Measurements from ENCODE around the gene HNRNPAB.
"Not testable (repeated sequence)": the region's sequence is repeated elsewhere in the genome, so short reads cannot be mapped to it uniquely, and the experiment has no call there.

Gene HNRNPAB

GRCh38 chr5:178212241-178213002 lies 8.1 kb downstream of the HNRNPAB start:
- no peak for DNase-seq (ENCODE audit: low read depth)

- DNase-seq (ENCODE audit: low read depth) = no peak
Observed at GRCh38 chr5:178213003-178213461, 8.7 kb downstream of the HNRNPAB start.

GRCh38 chr5:178213748-178214151 lies 9.4 kb downstream of the HNRNPAB start:
- no peak for DNase-seq (ENCODE audit: low read depth)

GRCh38 chr5:178214160-178214803 lies 9.9 kb downstream of the HNRNPAB start:
- DNase-seq (ENCODE audit: low read depth) = no peak

GRCh38 chr5:178215280-178216002 lies 11.1 kb downstream of the HNRNPAB start:
- no peak for DNase-seq (ENCODE audit: low read depth)

GRCh38 chr5:178216088-178216534 lies 11.8 kb downstream of the HNRNPAB start:
- no peak for DNase-seq (ENCODE audit: low read depth)

- DNase-seq (ENCODE audit: low read depth) = no peak
Observed at GRCh38 chr5:178216779-178217178, 12.4 kb downstream of the HNRNPAB start.

GRCh38 chr5:178218237-178218776 lies 14.0 kb downstream of the HNRNPAB start:
- DNase-seq (ENCODE audit: low read depth) = no peak

GRCh38 chr5:178218827-178219226 lies 14.5 kb downstream of the HNRNPAB start:
- no peak for DNase-seq (ENCODE audit: low read depth)

- DNase-seq (ENCODE audit: low read depth) = no peak
Observed at GRCh38 chr5:178221282-178221681, 16.9 kb downstream of the HNRNPAB start.

- no peak for DNase-seq (ENCODE audit: low read depth)
Observed at GRCh38 chr5:178221853-178222252, 17.5 kb downstream of the HNRNPAB start.

- DNase-seq (ENCODE audit: low read depth) = no peak
Observed at GRCh38 chr5:178222292-178222691, 18.0 kb downstream of the HNRNPAB start.

GRCh38 chr5:178223196-178223773 lies 19.0 kb downstream of the HNRNPAB start:
- DNase-seq (ENCODE audit: low read depth) = no peak

- no peak for DNase-seq (ENCODE audit: low read depth)
Observed at GRCh38 chr5:178223828-178224335, 19.5 kb downstream of the HNRNPAB start.

- no peak for DNase-seq (ENCODE audit: low read depth)
Observed at GRCh38 chr5:178224403-178224802, 20.1 kb downstream of the HNRNPAB start.

GRCh38 chr5:178225174-178225573 lies 20.8 kb downstream of the HNRNPAB start:
- DNase-seq (ENCODE audit: low read depth) = no peak

- DNase-seq (ENCODE audit: low read depth) = no peak
Observed at GRCh38 chr5:178227138-178227659, 22.9 kb downstream of the HNRNPAB start.

GRCh38 chr5:178227929-178228328 lies 23.6 kb downstream of the HNRNPAB start:
- DNase-seq (ENCODE audit: low read depth) = no peak

- DNase-seq (ENCODE audit: low read depth) = no peak
Observed at GRCh38 chr5:178228609-178229008, 24.3 kb downstream of the HNRNPAB start.

- DNase-seq (ENCODE audit: low read depth) = not testable (repeated sequence)
Observed at GRCh38 chr5:178229111-178229510, 24.8 kb downstream of the HNRNPAB start.

GRCh38 chr5:178229861-178230260 lies 25.5 kb downstream of the HNRNPAB start:
- no peak for DNase-seq (ENCODE audit: low read depth)
